HEK293 (cell line): Measurements from ENCODE around the gene GPR179.

Source experiments
- AEBP2 ChIP-seq: fragments of 450-650 bp; formaldehyde crosslinking; IDR thresholded peaks from 2 replicates; pipeline ENCODE4 v1.5.1; 2016; ENCODE audit warnings: missing biosample characterization, missing genetic modification characterization, borderline replicate concordance
- BCL6B ChIP-seq: fragments of 450-650 bp; formaldehyde crosslinking; IDR thresholded peaks from 2 replicates; pipeline ENCODE4 v1.5.1; 2017; ENCODE audit warnings: missing biosample characterization, missing genetic modification characterization
- CTCF ChIP-seq: fragments of 450-650 bp; formaldehyde crosslinking; IDR thresholded peaks from 2 replicates; pipeline ENCODE4 v1.5.1; 2016; ENCODE audit warnings: missing biosample characterization, missing genetic modification characterization
- GLI2 ChIP-seq: fragments of 450-650 bp; formaldehyde crosslinking; IDR thresholded peaks from 2 replicates; pipeline ENCODE4; 2017; ENCODE audit warnings: missing biosample characterization, missing genetic modification characterization, low read depth, borderline replicate concordance
- HOXA7 ChIP-seq: sonication (generic); formaldehyde crosslinking; IDR thresholded peaks from 2 replicates; pipeline ENCODE4 v1.8.1; 2022; ENCODE audit warnings: missing genetic modification reagents, borderline replicate concordance
- OSR2 ChIP-seq: fragments of 450-650 bp; formaldehyde crosslinking; IDR thresholded peaks from 2 replicates; pipeline ENCODE4 v1.5.1; 2016; ENCODE audit warnings: missing biosample characterization, missing genetic modification characterization
- SALL2 ChIP-seq: fragments of 450-650 bp; formaldehyde crosslinking; IDR thresholded peaks from 2 replicates; pipeline ENCODE4 v1.5.0; 2017; ENCODE audit warnings: missing biosample characterization, mild to moderate bottlenecking, missing genetic modification characterization, borderline replicate concordance
- SCRT2 ChIP-seq: fragments of 450-650 bp; formaldehyde crosslinking; IDR thresholded peaks from 2 replicates; pipeline ENCODE4 v1.5.1; 2016; ENCODE audit warnings: missing biosample characterization, missing genetic modification characterization
- WT1 ChIP-seq: fragments of 450-650 bp; formaldehyde crosslinking; IDR thresholded peaks from 2 replicates; pipeline ENCODE4 v1.5.1; 2016; ENCODE audit warnings: missing biosample characterization, missing genetic modification characterization
- ZBTB11 ChIP-seq: fragments of 450-650 bp; formaldehyde crosslinking; conservative IDR thresholded peaks from 2 replicates; pipeline ENCODE4 v1.5.1; 2016; ENCODE audit warnings: low read depth, missing biosample characterization, missing genetic modification characterization
- ZFHX2 ChIP-seq: fragments of 450-650 bp; formaldehyde crosslinking; conservative IDR thresholded peaks from 2 replicates; pipeline ENCODE4 v1.5.1; 2016; ENCODE audit warnings: missing biosample characterization, missing genetic modification characterization
- ZNF2 ChIP-seq: fragments of 450-650 bp; formaldehyde crosslinking; IDR thresholded peaks from 2 replicates; pipeline ENCODE4 v1.5.1; 2016; ENCODE audit warnings: missing biosample characterization, missing genetic modification characterization
- ZNF202 ChIP-seq: fragments of 450-650 bp; formaldehyde crosslinking; IDR thresholded peaks from 2 replicates; pipeline ENCODE4 v1.5.1; 2016; ENCODE audit warnings: missing biosample characterization, missing genetic modification characterization, borderline replicate concordance
- ZNF23 ChIP-seq: fragments of 450-650 bp; formaldehyde crosslinking; IDR thresholded peaks from 2 replicates; pipeline ENCODE4 v1.5.1; 2016; ENCODE audit warnings: missing biosample characterization, missing genetic modification characterization, borderline replicate concordance
- ZNF239 ChIP-seq: fragments of 450-650 bp; formaldehyde crosslinking; IDR thresholded peaks from 2 replicates; pipeline ENCODE4 v1.5.1; 2016; ENCODE audit warnings: missing biosample characterization, missing genetic modification characterization
- ZNF341 ChIP-seq: fragments of 450-650 bp; formaldehyde crosslinking; IDR thresholded peaks from 2 replicates; pipeline ENCODE4; 2016; ENCODE audit warnings: low read depth, missing biosample characterization, missing genetic modification characterization
- ZNF404 ChIP-seq: fragments of 450-650 bp; formaldehyde crosslinking; IDR thresholded peaks from 2 replicates; pipeline ENCODE4 v1.5.1; 2017; ENCODE audit warnings: missing biosample characterization, missing genetic modification characterization
- ZNF426 ChIP-seq: fragments of 450-650 bp; formaldehyde crosslinking; IDR thresholded peaks from 2 replicates; pipeline ENCODE4 v1.5.1; 2017; ENCODE audit warnings: missing biosample characterization, missing genetic modification characterization, mild to moderate bottlenecking, inconsistent platforms, moderate library complexity
- ZNF473 ChIP-seq: fragments of 450-650 bp; formaldehyde crosslinking; IDR thresholded peaks from 2 replicates; pipeline ENCODE4 v1.5.1; 2017; ENCODE audit warnings: missing biosample characterization, missing genetic modification characterization
- ZNF521 ChIP-seq: fragments of 450-650 bp; formaldehyde crosslinking; IDR thresholded peaks from 2 replicates; pipeline ENCODE4 v1.5.1; 2017; ENCODE audit warnings: missing biosample characterization, mild to moderate bottlenecking, missing genetic modification characterization
- ZNF549 ChIP-seq: fragments of 450-650 bp; IDR thresholded peaks from 2 replicates; pipeline ENCODE4 v1.5.1; 2018; ENCODE audit warnings: missing biosample characterization, missing genetic modification characterization, mild to moderate bottlenecking, inconsistent platforms, moderate library complexity
- ZNF580 ChIP-seq: fragments of 450-650 bp; formaldehyde crosslinking; IDR thresholded peaks from 2 replicates; pipeline ENCODE4 v1.5.1; 2016; ENCODE audit warnings: missing biosample characterization, missing genetic modification characterization
- ZNF596 ChIP-seq: fragments of 450-650 bp; IDR thresholded peaks from 2 replicates; pipeline ENCODE4 v1.5.0; 2018; ENCODE audit warnings: missing biosample characterization, mild to moderate bottlenecking, missing genetic modification characterization, moderate library complexity
- ZNF626 ChIP-seq: fragments of 450-650 bp; sonication (Bioruptor Pico); formaldehyde crosslinking; IDR thresholded peaks from 2 replicates; pipeline ENCODE4 v1.5.1; 2018; ENCODE audit warnings: missing biosample characterization, missing genetic modification characterization, inconsistent platforms
- ZNF645 ChIP-seq: fragments of 450-650 bp; formaldehyde crosslinking; IDR thresholded peaks from 2 replicates; pipeline ENCODE4; 2016; ENCODE audit warnings: missing biosample characterization, missing genetic modification characterization
- ZNF660 ChIP-seq: fragments of 450-650 bp; IDR thresholded peaks from 2 replicates; pipeline ENCODE4 v1.5.1; 2018; ENCODE audit warnings: missing biosample characterization, mild to moderate bottlenecking, missing genetic modification characterization
- ZNF692 ChIP-seq: fragments of 450-650 bp; formaldehyde crosslinking; IDR thresholded peaks from 2 replicates; pipeline ENCODE4 v1.5.1; 2016; ENCODE audit warnings: missing biosample characterization, missing genetic modification characterization
- ZNF747 ChIP-seq: fragments of 450-650 bp; formaldehyde crosslinking; IDR thresholded peaks from 2 replicates; pipeline ENCODE4 v1.5.1; 2016; ENCODE audit warnings: missing biosample characterization, missing genetic modification characterization
- ZNF791 ChIP-seq: fragments of 450-650 bp; formaldehyde crosslinking; IDR thresholded peaks from 2 replicates; pipeline ENCODE4 v1.5.1; 2016; ENCODE audit warnings: missing biosample characterization, missing genetic modification characterization

GPR179 gene

GRCh38 chr17:38351412-38352222, 7.9 kb upstream of the GPR179 start, which contains the start of gene SOCS7 (continued):
- TF ChIP-seq ZNF341 (tag by site-specific recombination) (0 out of 2 replicates have a peak, but pooled peaks have one; percentile 25), ZNF549 (tag by site-specific recombination) (no peak), ZNF2 (peak; percentile 49; the same call in 1 of the 2 replicates), WT1 (no peak), ZNF404 (tag by site-specific recombination) (no peak), ZNF580 (tag by site-specific recombination) (peak; percentile 82), CTCF (tag by site-specific recombination) (0 out of 2 replicates have a peak, but pooled peaks have one; percentile 21), ZNF596 (tag by site-specific recombination) (no peak), BCL6B (tag by site-specific recombination) (no peak), ZBTB11 (tag by site-specific recombination) (peak; percentile 51; the same call in 1 of the 2 replicates), SALL2 (no peak), OSR2 (no peak), ZNF660 (peak; percentile 66; the same call in 1 of the 2 replicates), SCRT2 (tag by site-specific recombination) (no peak), ZNF791 (no peak), GLI2 (tag by site-specific recombination) (no peak), ZNF202 (no peak), ZNF692 (tag by site-specific recombination) (no peak), ZNF473 (no peak), ZNF521 (tag by site-specific recombination) (no peak), ZNF239 (tag by site-specific recombination) (no peak), ZFHX2 (no peak), ZNF23 (no peak), HOXA7 (no peak), ZNF626 (tag by site-specific recombination) (no peak), ZNF747 (no peak), AEBP2 (tag by site-specific recombination) (no peak), ZNF645 (tag by site-specific recombination) (no peak), ZNF426 (tag by site-specific recombination) (no peak)
